HG02798 (cell line): Measurements from ENCODE around the gene ZBTB7C.

Experiments
- ATAC-seq: cut with Tn5 transposase; IDR thresholded peaks from one replicate; pipeline ENCODE4 v1.9.1; 2021; ENCODE audit warnings: mild to moderate bottlenecking; ENCODE audit not compliant: unreplicated experiment, poor library complexity

Gene ZBTB7C

DNA sequence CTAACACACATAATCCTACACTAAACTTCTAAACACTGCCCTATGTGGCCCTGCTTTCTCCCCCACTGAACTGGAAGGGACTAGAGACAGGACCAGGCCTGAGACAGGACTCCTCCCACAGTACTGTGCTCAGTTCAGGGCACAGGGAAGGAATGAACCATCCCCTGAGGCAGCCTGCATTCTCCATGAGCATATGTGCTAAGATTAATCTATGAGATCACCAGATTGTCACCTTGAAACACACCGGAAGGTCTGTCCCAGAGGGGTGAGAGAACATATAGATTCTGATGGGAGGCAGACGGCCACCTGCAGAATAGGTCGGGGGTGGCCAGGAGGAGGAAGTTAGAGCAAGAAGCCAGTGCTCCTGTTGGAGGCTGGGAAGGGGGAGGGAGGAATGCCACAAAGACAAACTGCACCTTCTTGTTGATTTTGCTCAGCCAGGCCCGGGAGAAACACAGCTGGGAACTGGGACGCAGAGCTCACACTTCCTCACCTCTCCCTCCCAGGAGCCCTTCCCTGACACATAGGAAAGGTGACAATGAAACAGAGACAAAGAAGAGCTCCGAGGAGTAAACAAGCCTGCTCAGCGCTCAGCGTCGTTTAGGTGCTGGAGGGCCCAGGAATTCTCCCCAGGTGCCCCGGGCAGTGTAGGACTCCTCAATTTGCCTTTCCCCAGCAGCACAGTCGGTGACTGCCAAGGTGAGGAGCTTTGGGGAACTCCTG lies 52.1 kb downstream of the ZBTB7C start:
- no peak for ATAC-seq

DNA sequence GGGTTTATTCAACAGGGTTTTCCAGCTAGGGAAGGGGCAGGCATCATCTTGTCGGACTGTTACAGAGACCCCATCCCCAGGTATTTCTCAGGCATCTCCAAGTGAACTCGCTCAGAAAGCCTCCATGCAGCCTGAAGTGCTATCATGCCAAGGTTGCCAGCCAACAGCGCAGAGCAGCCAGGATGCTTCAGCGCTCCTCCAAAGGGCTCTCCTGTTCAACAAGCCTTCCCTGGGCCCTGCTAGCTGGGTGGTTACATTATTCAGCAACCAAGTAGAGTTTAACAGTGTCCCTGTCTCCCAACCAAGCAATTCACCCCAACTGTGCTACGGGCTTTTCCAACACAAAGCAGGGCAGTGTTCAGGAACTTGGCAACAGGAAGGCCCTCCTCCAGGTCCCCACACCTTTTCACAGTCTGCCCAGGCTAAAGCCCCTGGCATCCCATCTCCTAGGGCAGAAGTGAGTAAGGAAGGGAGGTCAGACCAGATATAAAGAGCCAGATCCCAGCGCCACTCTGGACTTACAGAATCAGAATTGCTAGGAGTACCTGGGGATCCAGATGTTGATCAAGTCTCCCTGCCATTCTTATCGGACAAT lies 52.9 kb downstream of the ZBTB7C start:
- no peak for ATAC-seq

DNA sequence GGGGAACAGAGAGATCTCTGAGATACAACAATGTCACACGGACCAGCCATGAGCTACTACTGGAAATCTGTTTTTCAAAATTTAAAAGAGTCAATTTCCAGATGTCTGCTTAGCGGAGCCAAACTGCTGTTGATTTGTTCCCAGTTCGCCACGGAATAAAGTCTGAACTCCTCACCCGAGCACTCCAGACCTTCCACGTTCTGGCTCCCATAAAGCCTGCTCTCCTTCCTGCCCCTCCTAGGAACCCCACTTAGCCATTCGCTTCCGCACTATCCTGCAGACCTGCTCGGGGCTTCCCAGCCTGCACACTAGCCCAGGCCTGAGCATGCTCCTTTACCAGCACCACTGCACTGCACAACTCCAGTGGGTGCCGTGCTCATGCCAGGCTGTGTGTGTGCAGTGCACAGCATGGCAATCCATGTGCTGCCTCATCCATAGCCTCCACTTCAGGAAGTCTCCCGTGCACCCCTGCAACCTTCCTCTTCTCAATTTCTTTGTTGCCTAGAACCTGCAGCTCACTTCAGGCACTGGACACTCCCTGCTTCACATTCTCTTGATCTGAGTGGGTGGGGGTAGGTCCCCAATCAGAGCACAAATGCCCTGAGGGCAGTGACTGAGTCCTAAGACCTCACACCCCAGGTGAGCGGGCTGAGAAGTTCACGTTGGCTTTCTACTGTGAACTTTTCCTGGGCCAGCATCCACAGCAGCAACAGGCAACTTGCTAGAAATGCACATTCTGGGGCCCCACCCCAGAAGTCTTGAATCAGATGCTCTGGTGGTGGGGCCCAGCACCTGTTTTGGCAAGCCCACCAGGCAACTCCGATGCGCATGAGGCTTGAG lies 53.7 kb downstream of the ZBTB7C start:
- no peak for ATAC-seq

DNA sequence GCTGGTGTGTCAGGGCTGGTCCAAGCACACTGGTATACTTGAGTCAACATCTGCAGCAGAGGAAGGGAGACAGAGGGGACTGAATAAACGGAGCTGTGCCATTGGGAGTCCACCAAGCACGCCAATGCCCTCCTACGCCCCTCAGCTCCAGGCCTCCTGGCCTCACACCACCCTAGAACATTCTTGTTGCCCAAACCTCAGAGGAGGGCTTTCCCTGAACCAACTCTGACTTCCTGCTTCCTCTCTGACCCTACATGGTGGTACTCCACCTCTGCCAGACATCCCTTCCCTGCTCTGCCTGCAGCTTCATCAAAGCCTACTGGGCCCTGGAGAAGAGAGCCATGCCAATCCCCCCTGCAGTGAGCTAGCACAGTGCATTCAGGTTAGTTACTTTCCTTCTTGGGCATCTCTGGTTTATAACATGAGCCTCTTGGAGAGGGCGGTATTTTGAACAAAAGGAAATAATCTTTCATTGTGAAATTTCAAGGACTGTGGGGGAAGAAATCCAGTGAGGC lies 54.4 kb downstream of the ZBTB7C start:
- no peak for ATAC-seq

DNA sequence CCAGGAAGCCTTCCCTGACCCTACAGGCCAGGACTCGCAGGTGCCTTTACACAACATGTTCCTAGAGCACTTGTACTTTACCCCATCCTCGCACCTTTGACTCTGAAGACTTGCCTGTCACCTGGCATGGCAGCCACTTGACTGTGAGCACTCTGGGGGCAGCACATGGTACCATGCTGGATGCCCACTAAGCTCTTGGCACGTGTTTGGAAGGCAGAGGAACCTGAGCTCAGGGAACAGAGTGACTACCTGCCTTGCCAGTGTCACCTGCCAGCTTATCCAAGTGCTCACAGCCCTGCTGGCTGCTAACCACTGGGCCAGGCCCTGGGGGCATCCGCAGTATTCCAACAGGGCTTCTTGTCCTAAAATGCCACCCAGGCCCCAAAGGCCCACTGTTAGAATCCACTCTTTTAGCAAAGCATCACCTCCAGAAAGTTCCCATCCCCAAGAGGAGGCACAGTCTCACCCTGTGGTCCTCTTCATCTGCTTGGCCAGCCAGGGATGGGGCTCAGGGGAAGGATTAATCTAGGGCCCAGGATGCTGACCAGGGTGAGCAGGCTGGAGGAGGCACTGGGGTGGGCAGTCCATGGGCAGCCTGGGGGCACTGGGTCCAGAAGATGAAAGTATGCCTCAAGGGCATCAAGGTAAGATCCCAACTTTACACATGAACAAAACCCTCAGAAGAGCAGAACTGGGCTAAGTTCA lies 57.0 kb downstream of the ZBTB7C start:
- no peak for ATAC-seq

DNA sequence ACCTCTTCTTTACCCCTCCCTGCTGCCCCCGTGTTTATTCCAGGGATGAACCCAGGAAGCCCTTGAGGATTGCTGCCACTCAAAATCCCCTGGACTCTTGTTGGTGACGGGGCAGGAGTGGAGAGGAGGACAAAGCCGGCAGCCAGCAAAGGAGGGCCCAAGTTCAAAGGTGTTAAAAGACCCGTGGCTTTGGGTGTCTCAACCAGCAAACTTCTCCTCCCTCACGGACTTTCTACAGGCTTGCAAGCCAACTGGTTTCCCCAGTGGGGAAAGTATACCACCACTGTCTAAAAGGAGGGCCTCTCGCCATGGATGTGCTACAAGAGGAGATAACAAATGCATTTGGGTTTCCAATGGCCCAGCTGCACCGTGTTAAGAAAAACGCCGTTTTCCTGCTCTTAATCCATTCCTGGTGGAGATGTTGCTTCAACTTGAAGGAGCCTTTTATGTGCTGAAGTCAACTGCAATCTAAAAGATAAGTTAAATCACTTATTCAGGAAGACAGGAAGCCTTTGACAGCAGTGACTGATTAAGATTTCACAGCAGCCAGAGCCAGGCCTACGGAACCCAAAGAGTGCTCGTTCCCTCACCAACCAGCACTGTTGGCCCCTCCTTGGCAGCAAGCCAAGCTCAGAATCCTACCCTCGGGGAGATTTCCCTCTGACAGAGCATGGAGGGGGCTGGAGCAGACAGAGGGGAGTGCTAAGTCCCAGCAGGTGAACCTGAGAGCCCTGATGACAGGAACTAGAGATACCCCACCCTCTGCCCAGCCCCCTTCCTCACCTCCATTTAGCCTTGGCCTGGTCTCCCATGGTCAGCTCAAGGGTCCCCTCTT lies 57.8 kb downstream of the ZBTB7C start:
- ATAC-seq, result no peak

DNA sequence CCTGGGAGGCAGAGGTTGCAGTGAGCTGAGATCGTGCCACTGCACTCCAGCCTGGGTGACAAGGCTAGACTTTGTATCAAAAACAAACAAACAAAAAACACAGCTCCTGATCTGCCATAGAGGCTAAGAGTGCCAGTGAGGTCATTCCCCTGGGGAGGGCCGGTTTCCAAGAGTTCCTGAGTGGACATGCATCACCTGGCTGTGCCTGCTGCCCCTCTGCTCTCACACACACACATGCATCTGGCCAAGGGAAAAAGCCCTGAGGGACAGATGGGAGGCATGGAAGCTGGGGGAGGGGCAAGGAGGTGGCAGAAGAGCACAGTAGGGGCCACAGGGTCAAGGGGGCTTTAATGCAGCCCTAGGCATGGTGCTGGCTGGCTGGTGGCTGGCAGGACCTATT lies 60.4 kb downstream of the ZBTB7C start:
- no peak for ATAC-seq

DNA sequence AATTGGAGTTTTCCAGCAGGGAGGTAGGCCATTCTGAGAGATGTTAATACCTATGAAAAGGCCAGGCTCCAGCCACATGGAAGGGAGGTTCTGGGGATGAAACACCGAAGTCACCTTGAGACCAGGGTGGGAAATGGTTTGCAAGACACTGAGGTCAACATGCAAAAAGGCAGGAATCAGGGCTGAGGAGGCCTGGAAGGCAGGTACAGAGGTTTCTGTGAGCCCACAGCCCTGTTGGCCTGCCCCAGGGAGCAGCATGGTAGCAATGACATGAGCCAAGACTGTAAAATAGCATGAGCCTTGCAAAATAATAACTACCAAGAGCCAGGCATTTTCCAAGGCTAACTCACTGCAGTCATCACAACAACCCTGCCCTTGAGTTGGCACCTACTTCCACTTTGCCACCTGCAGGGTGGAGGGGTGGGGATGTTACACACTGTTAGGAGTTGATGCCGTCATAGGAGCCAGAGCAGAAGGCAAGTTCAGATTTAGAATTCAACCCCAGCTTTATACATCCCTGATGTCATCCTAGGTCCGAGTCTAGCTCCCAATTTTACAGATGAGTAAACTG lies 61.3 kb downstream of the ZBTB7C start:
- no peak for ATAC-seq

DNA sequence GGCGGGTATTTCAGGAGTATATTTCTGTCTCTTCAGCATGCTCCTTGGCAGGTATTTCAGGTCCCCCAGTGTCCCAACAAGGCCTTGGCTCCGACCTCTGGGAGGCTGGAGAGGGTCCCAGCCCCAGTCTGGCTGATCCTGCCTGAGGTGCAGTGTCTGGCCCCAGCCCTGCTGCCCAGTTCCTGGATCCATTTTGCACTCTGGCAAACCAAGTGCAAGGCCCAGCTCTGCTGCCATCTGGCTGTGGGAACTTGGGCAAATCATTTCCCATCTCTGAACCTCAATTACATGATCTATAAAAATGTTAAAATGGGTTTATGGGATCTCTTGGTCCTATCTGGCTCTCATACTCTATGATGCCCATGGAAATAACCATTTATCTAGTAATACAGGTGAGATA lies 63.6 kb downstream of the ZBTB7C start:
- no peak for ATAC-seq

DNA sequence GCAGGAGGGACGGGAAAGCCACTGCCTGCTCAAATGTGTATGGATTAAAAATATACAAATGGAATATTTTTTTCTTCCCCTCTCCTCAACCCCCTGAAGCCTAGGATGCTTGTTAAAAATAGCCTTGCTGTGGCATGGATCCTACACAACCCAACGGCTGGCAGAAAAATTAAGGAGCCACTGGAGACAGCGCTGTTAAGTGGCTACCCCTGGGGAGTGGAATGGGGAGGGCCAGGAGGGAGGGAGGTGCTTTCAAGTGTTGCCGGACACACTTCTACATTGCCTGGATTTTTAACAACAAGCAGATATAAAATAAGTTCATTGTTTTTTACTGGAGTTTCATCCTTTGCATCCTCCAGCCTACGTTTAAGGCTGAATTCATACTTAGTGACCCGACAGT lies 66.6 kb downstream of the ZBTB7C start:
- no peak for ATAC-seq

DNA sequence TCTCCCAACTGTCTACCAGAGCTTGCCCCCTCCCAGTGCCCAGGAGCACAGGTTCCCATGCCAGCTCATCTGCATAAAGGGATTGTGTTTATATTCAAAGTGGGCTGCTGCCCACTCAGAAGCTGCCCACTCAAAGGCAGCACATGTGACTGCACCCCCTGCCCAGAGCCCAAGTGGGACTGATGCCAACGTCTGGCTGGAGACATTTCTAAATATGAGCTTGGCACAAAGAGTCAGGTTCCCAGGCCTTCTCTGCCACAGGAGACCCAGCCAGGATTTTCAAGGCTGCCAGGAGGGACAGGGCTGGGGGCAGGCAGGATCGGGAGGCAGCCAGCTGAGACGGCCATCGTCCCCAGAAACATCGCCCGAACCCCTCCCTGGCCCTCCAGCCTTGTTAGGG lies 67.1 kb downstream of the ZBTB7C start:
- no peak for ATAC-seq

DNA sequence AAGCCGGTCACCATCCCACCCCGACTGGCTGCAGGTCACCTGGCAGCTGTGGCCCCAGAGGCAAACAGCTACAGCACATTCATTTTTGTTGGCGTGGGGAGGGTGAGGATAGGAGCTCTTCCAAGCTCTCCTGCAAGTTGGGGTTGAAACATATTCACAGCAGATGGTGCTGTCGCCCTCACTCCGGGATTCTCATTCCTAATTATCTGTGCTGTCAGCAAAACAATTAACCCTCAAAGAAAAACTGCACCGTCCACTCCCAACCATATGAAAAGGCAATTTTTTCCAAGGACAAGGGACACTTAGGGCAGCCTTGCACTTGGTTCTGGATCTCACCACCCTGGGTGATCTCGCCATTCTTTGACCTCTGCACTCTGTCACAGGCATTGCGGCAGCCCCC lies 68.6 kb downstream of the ZBTB7C start:
- no peak for ATAC-seq

DNA sequence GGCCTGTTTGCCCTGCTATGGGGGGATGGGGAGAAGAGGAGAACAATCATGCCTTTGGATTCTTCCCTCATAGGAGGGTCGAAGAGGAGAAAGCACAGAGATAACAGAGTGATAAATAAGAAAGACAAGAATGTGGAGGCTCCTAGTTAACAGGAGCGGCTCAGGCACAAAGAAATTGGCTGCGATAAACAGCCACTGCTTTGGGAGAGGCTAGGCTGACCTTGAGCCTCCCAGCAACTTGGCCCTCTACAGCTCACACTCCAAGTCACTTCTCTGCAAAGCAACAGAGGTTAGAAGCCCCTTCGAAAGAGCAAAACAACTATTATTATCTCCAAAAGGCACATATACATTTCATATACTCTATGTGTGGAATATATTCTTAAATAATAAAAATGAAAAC lies 69.5 kb downstream of the ZBTB7C start:
- ATAC-seq, result no peak

DNA sequence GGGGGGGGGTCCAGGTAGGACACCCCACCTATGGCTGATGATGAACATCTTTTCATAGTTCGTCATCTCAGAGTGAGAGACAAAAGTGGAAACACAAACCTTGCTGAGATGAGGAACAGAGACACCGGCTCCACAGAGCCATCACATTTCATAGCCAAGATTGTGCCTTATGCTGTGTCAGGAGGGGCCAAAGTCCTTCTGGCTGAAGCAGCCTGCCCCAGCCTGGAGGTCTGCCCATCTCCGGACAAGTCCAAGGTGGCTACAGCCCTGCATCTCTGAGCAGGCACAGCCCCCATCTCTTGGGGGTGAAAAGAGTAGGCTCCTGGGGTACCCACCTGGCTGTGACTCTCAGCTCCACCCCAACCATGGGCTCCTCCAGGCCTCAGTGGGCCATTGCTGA lies 70.3 kb downstream of the ZBTB7C start:
- ATAC-seq, result no peak

DNA sequence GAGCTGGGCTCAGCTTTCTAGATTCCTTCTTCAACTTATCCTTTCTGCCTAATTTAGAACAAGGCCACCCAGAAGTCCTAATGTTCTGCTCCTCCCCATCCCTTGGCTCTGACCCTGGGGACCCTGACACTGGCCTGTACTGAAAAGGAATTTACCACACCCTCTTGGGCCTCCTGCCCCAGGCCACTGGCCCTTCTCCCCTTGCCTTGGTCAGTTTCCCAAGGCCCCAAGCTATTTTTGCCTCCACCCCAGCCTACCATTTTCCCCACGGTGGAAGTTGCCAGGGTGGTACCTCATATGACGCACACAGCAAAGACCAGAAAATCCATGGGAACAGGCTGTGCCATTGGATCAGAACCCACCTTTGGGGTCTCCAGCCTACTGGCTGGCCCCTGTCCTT lies 72.1 kb downstream of the ZBTB7C start:
- ATAC-seq, result no peak

DNA sequence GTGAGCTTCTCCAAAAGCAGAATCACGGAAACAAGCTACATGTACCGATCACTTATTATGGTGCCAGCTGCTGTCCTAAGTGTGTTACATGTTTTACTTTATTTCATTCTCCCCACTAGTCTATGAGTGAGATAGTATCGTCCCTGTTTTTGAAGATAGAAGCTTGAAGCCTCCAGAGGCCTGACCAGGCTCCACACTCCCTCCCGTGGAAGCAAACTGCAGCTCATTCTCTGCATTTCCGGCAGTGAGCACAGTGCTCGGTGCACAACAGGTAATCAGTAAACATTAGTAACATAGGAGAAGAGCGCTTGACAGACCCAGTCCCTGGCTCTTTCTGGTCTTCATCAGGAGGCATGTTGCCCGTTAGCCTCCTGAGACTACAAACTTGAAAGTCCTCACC lies 72.9 kb downstream of the ZBTB7C start:
- ATAC-seq, result no peak

DNA sequence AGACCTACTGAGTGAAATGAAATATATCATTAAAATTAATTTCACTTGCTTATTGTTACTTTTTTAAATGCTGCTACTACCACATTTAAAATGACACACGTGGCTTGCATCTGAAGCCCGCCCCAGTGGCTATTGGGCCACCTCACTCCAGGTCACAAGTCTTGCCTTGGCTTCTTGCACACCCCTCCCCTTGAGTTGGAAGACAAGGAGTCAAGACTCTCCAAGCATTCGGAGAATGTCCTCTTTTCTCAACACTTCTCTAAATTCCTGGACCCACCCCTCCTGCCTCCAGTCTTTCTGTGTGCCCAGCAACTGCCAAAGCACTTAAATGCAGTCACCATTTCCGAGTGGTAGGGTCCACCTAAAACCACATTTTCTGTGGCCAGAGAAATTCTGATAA lies 73.4 kb downstream of the ZBTB7C start:
- ATAC-seq, result no peak

DNA sequence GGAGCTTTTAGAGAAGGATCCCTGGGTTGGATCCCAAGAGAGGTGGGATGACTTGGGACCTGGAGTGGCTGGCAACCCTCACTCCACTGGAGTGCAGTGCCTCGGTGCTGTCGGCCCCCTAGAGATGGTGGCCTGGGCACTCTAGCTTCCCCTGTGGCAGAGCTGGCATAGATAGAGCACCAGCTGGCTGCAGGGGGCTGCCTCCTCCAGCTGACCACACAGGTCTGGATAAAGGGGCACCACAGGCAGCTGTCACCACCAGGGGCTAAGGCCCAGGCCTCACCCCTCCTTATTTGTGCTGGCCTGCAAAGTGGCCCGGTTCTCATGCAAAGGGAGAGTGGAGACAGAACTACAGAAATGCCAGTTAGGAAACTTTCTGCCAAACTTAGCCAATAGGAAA lies 74.3 kb downstream of the ZBTB7C start:
- no peak for ATAC-seq

DNA sequence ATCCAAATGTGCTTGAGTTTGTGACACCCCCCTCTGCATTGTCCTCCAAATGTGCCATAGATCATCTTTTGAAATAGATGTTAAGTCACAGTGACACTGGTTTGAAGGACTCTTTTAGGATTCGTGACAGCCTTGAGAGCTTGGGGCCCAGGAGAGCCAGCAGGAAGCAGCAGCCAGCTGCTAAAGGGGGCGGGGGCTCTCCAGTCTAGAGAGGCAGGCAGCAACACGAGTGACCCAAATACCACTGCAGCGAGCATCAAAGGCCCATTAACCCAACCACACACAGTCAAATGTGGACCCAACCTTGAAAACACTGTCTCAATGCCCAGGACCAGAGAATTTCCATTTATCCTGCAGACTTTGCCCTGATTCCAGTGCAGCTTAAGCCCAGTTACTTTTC lies 75.6 kb downstream of the ZBTB7C start:
- ATAC-seq, result no peak
